Transverse colon (tissue), 4 donors: Measurements from ENCODE around the gene SHISA9. TPM values are rescaled to one million over a fixed set of nuclear protein-coding genes. Genes with fewer than 3 reads are reported as not detected.

Experiments used
- DNase-seq: peaks from one replicate; pipeline ENCODE4 v3.0.0-alpha.2; 2019
- H3K27ac ChIP-seq, 4 donors: fragments of 200-600 bp; sonication (generic); 2 replicates each; pipeline ENCODE4 v1.5.1; 2016 to 2018; ENCODE audit warnings: inconsistent platforms in 4 of 4
- H3K27me3 ChIP-seq: fragments of 200-600 bp; sonication (generic); 2 replicates; pipeline ENCODE4 v1.5.1; 2017; ENCODE audit warnings: inconsistent platforms
- H3K36me3 ChIP-seq, 4 donors: fragments of 200-600 bp; sonication (generic); 2 replicates each; pipeline ENCODE4 v1.5.1; 2017 to 2019; ENCODE audit warnings: inconsistent platforms in 4 of 4
- H3K4me1 ChIP-seq, 4 donors: fragments of 200-600 bp; sonication (generic); 2 replicates each; pipeline ENCODE4 v1.5.1; 2017 to 2020; ENCODE audit warnings: inconsistent platforms in 4 of 4
- H3K4me3 ChIP-seq, 4 donors: fragments of 200-600 bp; sonication (generic); 1 replicate in 1 of 4; 2 replicates in 3 of 4; pipeline versions ENCODE4 v1.5.1 to v1.6.1; 2017 to 2019; ENCODE audit warnings: inconsistent platforms in 4 of 4
- H3K9me3 ChIP-seq, 2 donors: fragments of 200-600 bp; sonication (generic); 2 replicates each; pipeline ENCODE4 v1.5.1; 2017 to 2019; ENCODE audit warnings: inconsistent platforms in 2 of 2
- EP300 ChIP-seq: sonication (generic); formaldehyde crosslinking; IDR thresholded peaks from one replicate; pipeline ENCODE4 v1.6.1; 2017; ENCODE audit warnings: antibody characterized with exemption, low read depth
- POLR2A ChIP-seq: fragments of 450-650 bp; IDR thresholded peaks from one replicate; pipeline ENCODE4 v1.6.1; 2016; ENCODE audit warnings: antibody characterized with exemption, mild to moderate bottlenecking, moderate library complexity
- POLR2AphosphoS5 ChIP-seq, 3 donors: sonication (generic); formaldehyde crosslinking; IDR thresholded peaks; one replicate each; pipeline ENCODE4 v1.6.1; 2016; ENCODE audit warnings: antibody characterized with exemption in 3 of 3
- WGBS, 2 donors: methylation state at CpG; one replicate each; pipeline ENCODE4 v1.1.5; 2018; ENCODE audit warnings: low coverage in 1 of 2; 5-methylcytosine and 5-hydroxymethylcytosine counted together
- in situ Hi-C, 4 donors: fragments of 200-750 bp; cut with MboI; loops; one replicate each; pipeline versions ENCODE4 v1.15.0 to v1.15.1; 2017; ENCODE audit warnings: low sequenced_read_pairs in 3 of 4, low pct_ligation_motif_present in 1 of 4, low pct_unique_long_range_greater_than_20kb in 1 of 4
- intact Hi-C: fragments of 100-400 bp; cut with DNase I; formaldehyde crosslinking; loops from one replicate; pipeline ENCODE4 v1.15.1; 2023; ENCODE audit warnings: low total_unique reads
- total RNA-seq, 4 donors: library from RNA; depleted of rRNA; stranded (reverse); fragments of >200 nt; gene quantifications; one replicate each; pipeline ENCODE4 v1.1.0, GENCODE V29; 2016
- TF ChIP-seq, protein P1 (sequence below), 5 experiments: fragments of 200-600 bp in 3 of 5; fragments of 450-650 bp in 2 of 5; sonication (generic) in 3 of 5; IDR thresholded peaks; 1 replicate in 2 of 5; 2 replicates in 3 of 5; pipeline ENCODE4 v1.5.1; 2016 to 2017; ENCODE audit warnings: antibody characterized with exemption in 5 of 5, inconsistent platforms in 3 of 5, mild to moderate bottlenecking in 2 of 5, moderate library complexity in 1 of 5

Gene SHISA9
- total RNA-seq, 4 donors from 2014 or later, result 1.3 to 37.6 (median 2.1) TPM

DNA sequence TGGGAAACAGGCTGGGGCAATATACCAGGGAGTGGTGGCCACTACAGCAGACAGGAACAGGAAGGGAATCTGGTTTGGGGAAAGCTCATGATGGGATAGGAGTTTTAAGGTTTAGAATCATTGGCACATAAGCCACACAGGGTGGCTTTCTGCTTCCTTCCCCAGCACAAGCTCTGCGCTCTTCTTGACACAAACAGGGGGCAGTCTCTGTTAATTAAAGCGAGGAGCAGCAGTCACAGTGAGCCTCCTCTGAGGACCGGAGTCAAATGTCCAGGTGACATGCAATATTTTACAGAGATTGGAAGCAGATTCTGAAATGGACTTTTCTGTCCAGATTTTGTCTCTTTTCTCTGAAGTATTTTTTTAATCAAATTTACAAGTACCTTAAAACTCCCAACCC, 2.8 kb upstream of the SHISA9 start:
- intact Hi-C loops, result no loop called here
- no peak for DNase-seq
- no peak overlapping the region for H3K4me3 ChIP-seq
- WGBS, 2 donors, result 51% methylated on average over 3 of the region's 3 CpGs; no CpG with 5 or more reads in 1 of the 2 donors
- H3K9me3 ChIP-seq, result no peaks in the 10 kb centered on the region
- in situ Hi-C loops, result loop anchor here in 1 of 4 donors (25.0 kb wide), 1 partner anchor 539 kb away; no protein-coding TSS in a partner anchor
- TF ChIP-seq POLR2A (no peak), EP300 (no peak), POLR2AphosphoS5 (IDR thresholded peaks at IDR 0.05) (no peak)
- TF ChIP-seq, protein P1, sequence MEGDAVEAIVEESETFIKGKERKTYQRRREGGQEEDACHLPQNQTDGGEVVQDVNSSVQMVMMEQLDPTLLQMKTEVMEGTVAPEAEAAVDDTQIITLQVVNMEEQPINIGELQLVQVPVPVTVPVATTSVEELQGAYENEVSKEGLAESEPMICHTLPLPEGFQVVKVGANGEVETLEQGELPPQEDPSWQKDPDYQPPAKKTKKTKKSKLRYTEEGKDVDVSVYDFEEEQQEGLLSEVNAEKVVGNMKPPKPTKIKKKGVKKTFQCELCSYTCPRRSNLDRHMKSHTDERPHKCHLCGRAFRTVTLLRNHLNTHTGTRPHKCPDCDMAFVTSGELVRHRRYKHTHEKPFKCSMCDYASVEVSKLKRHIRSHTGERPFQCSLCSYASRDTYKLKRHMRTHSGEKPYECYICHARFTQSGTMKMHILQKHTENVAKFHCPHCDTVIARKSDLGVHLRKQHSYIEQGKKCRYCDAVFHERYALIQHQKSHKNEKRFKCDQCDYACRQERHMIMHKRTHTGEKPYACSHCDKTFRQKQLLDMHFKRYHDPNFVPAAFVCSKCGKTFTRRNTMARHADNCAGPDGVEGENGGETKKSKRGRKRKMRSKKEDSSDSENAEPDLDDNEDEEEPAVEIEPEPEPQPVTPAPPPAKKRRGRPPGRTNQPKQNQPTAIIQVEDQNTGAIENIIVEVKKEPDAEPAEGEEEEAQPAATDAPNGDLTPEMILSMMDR (IDR thresholded peaks at IDR 0.05), result no peak
- peaks cover 0 to 15% (median 5%) of the 10 kb centered on the region in 4 donors for H3K4me1 ChIP-seq
- H3K36me3 ChIP-seq, result no peaks in the 10 kb centered on the region
- H3K27me3 ChIP-seq, result peaks cover 60% of the 10 kb centered on the region
- no peak overlapping the region for H3K27ac ChIP-seq

DNA sequence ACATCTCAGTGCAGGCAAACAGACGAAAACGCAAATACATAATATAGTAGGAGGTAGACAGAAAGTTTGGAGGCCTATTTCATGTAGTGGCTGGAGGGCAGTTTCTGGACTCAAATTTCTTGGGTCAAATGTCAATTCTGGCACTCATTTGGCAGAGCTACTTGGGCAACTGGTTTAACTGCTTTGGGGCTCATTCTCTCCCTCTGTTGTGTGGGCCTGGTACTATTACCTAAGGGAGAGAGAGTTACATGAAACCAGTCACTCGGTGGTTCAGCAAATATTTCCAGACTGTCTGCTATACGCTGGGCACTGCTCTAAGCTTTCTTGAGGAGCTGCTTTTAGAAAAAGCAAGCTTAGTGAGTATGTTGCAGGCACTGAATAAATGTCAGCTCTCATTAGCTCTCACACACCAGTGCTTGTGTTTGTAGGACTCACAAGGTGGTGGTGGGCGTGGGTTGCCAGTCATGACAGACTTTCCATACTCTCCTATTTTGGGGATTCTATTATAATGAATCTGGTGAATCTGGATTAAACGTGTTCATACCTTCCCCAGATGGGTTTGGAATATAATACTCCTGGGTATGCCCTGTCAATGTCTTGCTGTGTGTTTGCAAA, 1.8 kb upstream of the SHISA9 start:
- Histone ChIP-seq H3K27me3 (peaks cover 71% of the 10 kb centered on the region), H3K9me3 (no peaks in the 10 kb centered on the region), H3K4me3 (no peak overlapping the region), H3K27ac (no peak overlapping the region), H3K36me3 (no peaks in the 10 kb centered on the region), H3K4me1 (peaks cover 0 to 17% (median 5%) of the 10 kb centered on the region in 4 donors)
- in situ Hi-C loops (loop anchor here in 1 of 4 donors (25.0 kb wide), 1 partner anchor 538 kb away; no protein-coding TSS in a partner anchor), intact Hi-C loops (no loop called here)
- TF ChIP-seq, protein P1 (IDR thresholded peaks at IDR 0.05), result no peak
- TF ChIP-seq EP300 (no peak), POLR2A (no peak), POLR2AphosphoS5 (IDR thresholded peaks at IDR 0.05) (no peak)
- 57 to 60% methylated on average over 6 of the region's 6 CpGs for WGBS, 2 donors
- no peak for DNase-seq

DNA sequence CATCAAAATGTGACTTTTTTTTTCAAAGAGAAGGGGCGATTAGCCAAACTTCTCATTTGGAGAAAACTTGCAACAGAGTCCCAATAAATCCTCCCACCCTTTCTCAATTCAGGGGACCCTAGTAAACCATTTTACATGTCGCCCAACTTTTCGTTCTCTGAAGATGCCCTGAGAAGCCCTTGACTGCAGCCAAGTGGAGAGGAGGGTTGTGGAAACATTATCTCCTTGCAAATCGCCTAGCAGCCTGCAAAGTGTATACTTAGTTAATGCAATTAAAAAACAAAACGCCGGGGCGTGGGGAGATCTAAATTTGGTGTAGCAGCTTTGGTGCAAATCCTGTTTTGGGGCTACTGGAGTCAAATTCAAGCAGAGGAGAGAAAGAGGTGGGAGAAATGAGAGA, 1.2 kb upstream of the SHISA9 start:
- H3K4me1 ChIP-seq, result peaks cover 0 to 17% (median 5%) of the 10 kb centered on the region in 4 donors
- in situ Hi-C loops (no loop called here), intact Hi-C loops (no loop called here)
- no peak for TF ChIP-seq POLR2A
- TF ChIP-seq, protein P1 (IDR thresholded peaks at IDR 0.05), result no peak
- no peak for TF ChIP-seq EP300
- TF ChIP-seq POLR2AphosphoS5 (IDR thresholded peaks at IDR 0.05), result no peak
- H3K36me3 ChIP-seq, result no peaks in the 10 kb centered on the region
- no peak overlapping the region for H3K4me3 ChIP-seq
- DNase-seq, result no peak
- H3K9me3 ChIP-seq, result no peaks in the 10 kb centered on the region
- H3K27ac ChIP-seq, result no peak overlapping the region
- WGBS, 2 donors, result 25 to 28% methylated on average over 6 to 7 of the region's 7 CpGs
- peaks cover 76% of the 10 kb centered on the region for H3K27me3 ChIP-seq

GRCh38 chr16:12900599-12901203, 697 bp upstream of the SHISA9 start:
- in situ Hi-C loops (no loop called here), intact Hi-C loops (no loop called here)
- no peak overlapping the region for H3K27ac ChIP-seq
- peaks cover 0 to 17% (median 5%) of the 10 kb centered on the region in 4 donors for H3K4me1 ChIP-seq
- peak overlapping the region in 2 of 4 donors; percentile 25 to 44 for H3K4me3 ChIP-seq
- TF ChIP-seq, protein P1 (IDR thresholded peaks at IDR 0.05), result no peak
- TF ChIP-seq POLR2A (no peak), EP300 (no peak), POLR2AphosphoS5 (IDR thresholded peaks at IDR 0.05) (no peak)
- no peaks in the 10 kb centered on the region for H3K9me3 ChIP-seq
- H3K27me3 ChIP-seq, result peaks cover 80% of the 10 kb centered on the region
- no peaks in the 10 kb centered on the region for H3K36me3 ChIP-seq
- no peak for DNase-seq
- 0 to 11% methylated on average over 1 to 27 of the region's 37 CpGs for WGBS, 2 donors
